ENCODE measurements around the gene BORCS8. TPM values are rescaled to one million over a fixed set of nuclear protein-coding genes. Genes with fewer than 3 reads are reported as not detected.

BORCS8 gene
- total RNA-seq = 10 to 100 TPM; 11.8 to 29.1 (median 18.8) TPM

DNA sequence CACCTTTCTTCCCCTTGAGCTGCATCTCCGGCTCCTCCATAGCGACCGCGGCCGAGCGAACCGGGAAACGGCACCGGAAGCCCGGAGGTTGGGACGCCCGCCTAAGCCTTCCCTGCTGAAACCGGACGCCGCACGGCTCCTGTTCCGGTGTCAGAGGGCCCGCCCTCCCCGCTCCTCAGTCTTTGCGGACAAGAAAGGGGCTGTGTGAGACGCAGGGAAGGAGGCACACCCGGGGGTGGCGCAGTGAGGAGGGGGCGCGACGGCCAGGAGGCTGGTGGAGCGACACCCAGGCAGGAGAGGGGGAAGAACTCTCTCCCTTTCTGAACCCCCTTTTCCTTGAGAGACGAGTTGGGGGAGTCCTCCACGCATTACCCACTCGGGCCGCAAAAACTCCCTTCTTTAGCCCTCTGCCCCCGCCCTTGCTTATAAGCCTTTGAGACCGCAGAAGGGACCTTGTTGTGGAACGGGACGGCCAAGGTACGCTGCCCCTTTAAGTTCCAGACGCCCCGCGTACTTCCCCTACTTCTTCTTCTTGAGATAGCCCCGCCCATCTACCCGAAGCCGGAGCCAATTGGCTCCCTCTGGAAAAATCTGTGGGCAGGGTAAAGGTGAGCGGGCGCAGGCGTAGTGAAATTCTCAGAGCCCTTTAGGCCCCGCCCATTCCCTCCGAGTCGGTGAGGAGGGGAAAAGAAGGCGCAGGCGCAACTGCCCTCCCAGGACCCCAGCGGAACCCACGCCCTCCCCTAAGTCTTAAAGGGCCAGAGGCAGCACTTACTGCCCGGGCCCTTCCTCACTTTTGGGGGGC, at the start of gene BORCS8, which contains the start of gene RFXANK:
Gene BORCS8, minus strand, starts transcription at position 75 of the 805 bp plus-strand sequence. Its CDS starts 35 bp downstream, at position 40.
Gene RFXANK, plus strand, starts transcription at position 181 of the 805 bp plus-strand sequence. CDS start 1,689 bp downstream, outside the sequence.
- peak; percentile 99 for DNase-seq (ENCODE audit: low spot score in 2 of 2)
- Histone ChIP-seq H3K27me3 (no peaks in the 10 kb centered on the region), H3K4me1 (peaks cover 5 to 59% (median 36%) of the 10 kb centered on the region in 4 donors), H3K36me3 (peaks cover 0 to 23% (median 6%) of the 10 kb centered on the region in 3 donors), H3K4me3 (peak within 1 kb of the TSS; percentile 72 to 78 (median 74)), H3K27ac (peak within 1 kb of the TSS; percentile 98), H3K9me3 (no peaks in the 10 kb centered on the region)
- TF ChIP-seq POLR2A (IDR thresholded peaks at IDR 0.05) (peak in 1 of 2 donors; percentile 66), EP300 (IDR thresholded peaks at IDR 0.05) (peak; percentile 78 to 89)
- TF ChIP-seq, protein P1, sequence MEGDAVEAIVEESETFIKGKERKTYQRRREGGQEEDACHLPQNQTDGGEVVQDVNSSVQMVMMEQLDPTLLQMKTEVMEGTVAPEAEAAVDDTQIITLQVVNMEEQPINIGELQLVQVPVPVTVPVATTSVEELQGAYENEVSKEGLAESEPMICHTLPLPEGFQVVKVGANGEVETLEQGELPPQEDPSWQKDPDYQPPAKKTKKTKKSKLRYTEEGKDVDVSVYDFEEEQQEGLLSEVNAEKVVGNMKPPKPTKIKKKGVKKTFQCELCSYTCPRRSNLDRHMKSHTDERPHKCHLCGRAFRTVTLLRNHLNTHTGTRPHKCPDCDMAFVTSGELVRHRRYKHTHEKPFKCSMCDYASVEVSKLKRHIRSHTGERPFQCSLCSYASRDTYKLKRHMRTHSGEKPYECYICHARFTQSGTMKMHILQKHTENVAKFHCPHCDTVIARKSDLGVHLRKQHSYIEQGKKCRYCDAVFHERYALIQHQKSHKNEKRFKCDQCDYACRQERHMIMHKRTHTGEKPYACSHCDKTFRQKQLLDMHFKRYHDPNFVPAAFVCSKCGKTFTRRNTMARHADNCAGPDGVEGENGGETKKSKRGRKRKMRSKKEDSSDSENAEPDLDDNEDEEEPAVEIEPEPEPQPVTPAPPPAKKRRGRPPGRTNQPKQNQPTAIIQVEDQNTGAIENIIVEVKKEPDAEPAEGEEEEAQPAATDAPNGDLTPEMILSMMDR (IDR thresholded peaks at IDR 0.05) = peak in 2 of 5 experiments; percentile 38 to 40
- WGBS, 2 donors = 0% methylated on average over 50 to 53 of the region's 53 CpGs

DNA sequence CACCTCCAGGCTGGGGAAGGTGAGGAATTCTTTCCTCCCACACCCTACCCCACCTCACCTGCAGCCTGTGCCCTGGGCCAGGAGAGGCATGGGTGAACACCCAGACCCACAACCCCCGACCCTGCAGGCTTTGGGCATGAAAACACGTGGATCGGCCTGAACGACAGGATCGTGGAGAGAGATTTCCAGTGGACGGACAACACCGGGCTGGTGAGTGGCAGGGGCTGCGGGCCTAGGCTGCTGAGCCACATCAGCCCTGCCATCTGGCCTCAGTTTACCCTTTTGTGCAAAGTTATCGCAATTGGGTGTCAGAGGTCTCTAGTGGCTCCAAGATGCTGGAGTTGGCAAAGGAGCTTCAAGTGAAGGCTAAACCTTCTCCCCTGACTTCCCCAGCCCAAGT, 48.5 kb upstream of the BORCS8 start:
- 78 to 91% methylated on average over 6 to 8 of the region's 9 CpGs for WGBS, 2 donors
- Histone ChIP-seq H3K4me3 (no peak overlapping the region), H3K4me1 (no peaks in the 10 kb centered on the region), H3K36me3 (no peaks in the 10 kb centered on the region), H3K27ac (no peak overlapping the region), H3K9me3 (peaks cover 0 to 9% (median 0%) of the 10 kb centered on the region in 4 donors), H3K27me3 (peaks cover 0 to 15% of the 10 kb centered on the region in 2 donors)
- no peak for DNase-seq (ENCODE audit: low spot score in 2 of 2)
- TF ChIP-seq POLR2A (IDR thresholded peaks at IDR 0.05) = no peak
- TF ChIP-seq, protein P1 (IDR thresholded peaks at IDR 0.05) = no peak
- no peak for TF ChIP-seq EP300 (IDR thresholded peaks at IDR 0.05)

DNA sequence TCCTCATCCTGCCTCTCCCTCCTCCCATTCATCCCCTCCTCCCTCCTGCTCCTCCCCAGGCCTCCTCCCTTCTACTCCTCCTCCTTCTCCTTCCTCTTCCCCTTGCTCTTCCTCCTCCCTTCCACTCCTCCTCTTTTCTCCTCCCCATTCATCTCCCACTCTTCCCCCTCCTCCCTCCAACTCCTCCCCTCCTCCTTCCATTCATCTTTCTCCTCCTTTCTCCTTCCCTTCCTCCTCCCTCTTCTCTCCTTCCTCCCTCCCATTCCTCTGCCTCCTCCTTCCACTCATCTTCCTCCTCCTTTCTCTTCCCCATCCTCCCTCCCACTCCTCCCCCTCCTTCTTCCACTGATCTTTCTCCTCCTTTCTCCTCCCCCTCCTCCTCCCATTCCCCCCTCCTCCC, 47.7 kb upstream of the BORCS8 start:
- no peak for TF ChIP-seq EP300 (IDR thresholded peaks at IDR 0.05)
- TF ChIP-seq POLR2A (IDR thresholded peaks at IDR 0.05) = no peak
- TF ChIP-seq, protein P1 (IDR thresholded peaks at IDR 0.05) = no peak
- Histone ChIP-seq H3K27ac (no peak overlapping the region), H3K36me3 (no peaks in the 10 kb centered on the region), H3K27me3 (peaks cover 0 to 15% of the 10 kb centered on the region in 2 donors), H3K4me3 (no peak overlapping the region), H3K9me3 (peaks cover 0 to 17% (median 3%) of the 10 kb centered on the region in 4 donors), H3K4me1 (no peaks in the 10 kb centered on the region)
- no peak for DNase-seq (ENCODE audit: low spot score in 2 of 2)

DNA sequence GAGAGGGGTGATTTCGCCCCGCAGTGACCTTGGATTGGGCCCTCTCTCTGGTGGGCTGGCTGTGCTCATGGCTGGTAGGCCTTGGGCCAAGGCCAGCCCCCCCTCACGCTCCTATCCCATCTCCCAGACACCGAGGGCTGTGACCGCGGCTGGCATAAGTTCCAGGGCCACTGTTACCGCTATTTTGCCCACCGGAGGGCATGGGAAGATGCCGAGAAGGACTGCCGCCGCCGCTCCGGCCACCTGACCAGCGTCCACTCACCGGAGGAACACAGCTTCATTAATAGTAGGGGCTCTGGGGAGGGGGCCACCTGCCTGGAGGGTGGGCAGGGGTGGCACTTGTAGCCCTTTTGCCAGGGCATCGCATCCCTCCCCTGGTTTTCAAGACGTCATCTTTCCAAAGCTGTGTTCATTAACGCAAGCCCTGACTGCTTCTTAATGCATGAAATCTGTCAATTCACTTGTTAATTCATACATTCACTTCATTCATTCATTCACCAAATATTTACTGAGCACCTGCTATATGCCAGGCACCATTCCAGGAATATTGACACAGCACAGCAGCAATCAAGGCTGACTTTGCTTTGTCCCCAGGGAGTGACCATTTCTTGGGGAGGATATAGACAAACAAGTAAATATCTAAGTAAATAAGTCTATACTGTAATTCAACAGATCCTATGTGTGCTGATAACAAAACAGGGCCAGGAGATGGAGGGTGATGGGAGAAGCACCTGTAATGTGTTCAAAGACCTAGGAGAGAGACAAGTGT, 46.4 kb upstream of the BORCS8 start:
- TF ChIP-seq, protein P1 (IDR thresholded peaks at IDR 0.05) = no peak
- TF ChIP-seq POLR2A (IDR thresholded peaks at IDR 0.05) (no peak), EP300 (IDR thresholded peaks at IDR 0.05) (no peak)
- DNase-seq (ENCODE audit: low spot score in 2 of 2) = no peak
- WGBS, 2 donors = 75 to 83% methylated on average over 14 to 16 of the region's 18 CpGs

More for the DNA sequence above, 46.4 kb upstream of the BORCS8 start:
- H3K36me3 ChIP-seq = peaks cover 0 to 4% (median 0%) of the 10 kb centered on the region in 3 donors
- H3K27me3 ChIP-seq = peaks cover 0 to 15% of the 10 kb centered on the region in 2 donors
- peaks cover 0 to 31% (median 5%) of the 10 kb centered on the region in 4 donors for H3K9me3 ChIP-seq
- H3K27ac ChIP-seq = no peak overlapping the region
- H3K4me1 ChIP-seq = no peaks in the 10 kb centered on the region
- H3K4me3 ChIP-seq = no peak overlapping the region

Measured in tibial nerve (tissue), 4 donors.